ENCODE measurements around the gene PIK3C2A. TPM values are rescaled to one million over a fixed set of nuclear protein-coding genes. Genes with fewer than 3 reads are reported as not detected.
A peak's percentile ranks its signal among the peaks of the same experiment; 100 is the strongest.

The PIK3C2A gene, protein sequence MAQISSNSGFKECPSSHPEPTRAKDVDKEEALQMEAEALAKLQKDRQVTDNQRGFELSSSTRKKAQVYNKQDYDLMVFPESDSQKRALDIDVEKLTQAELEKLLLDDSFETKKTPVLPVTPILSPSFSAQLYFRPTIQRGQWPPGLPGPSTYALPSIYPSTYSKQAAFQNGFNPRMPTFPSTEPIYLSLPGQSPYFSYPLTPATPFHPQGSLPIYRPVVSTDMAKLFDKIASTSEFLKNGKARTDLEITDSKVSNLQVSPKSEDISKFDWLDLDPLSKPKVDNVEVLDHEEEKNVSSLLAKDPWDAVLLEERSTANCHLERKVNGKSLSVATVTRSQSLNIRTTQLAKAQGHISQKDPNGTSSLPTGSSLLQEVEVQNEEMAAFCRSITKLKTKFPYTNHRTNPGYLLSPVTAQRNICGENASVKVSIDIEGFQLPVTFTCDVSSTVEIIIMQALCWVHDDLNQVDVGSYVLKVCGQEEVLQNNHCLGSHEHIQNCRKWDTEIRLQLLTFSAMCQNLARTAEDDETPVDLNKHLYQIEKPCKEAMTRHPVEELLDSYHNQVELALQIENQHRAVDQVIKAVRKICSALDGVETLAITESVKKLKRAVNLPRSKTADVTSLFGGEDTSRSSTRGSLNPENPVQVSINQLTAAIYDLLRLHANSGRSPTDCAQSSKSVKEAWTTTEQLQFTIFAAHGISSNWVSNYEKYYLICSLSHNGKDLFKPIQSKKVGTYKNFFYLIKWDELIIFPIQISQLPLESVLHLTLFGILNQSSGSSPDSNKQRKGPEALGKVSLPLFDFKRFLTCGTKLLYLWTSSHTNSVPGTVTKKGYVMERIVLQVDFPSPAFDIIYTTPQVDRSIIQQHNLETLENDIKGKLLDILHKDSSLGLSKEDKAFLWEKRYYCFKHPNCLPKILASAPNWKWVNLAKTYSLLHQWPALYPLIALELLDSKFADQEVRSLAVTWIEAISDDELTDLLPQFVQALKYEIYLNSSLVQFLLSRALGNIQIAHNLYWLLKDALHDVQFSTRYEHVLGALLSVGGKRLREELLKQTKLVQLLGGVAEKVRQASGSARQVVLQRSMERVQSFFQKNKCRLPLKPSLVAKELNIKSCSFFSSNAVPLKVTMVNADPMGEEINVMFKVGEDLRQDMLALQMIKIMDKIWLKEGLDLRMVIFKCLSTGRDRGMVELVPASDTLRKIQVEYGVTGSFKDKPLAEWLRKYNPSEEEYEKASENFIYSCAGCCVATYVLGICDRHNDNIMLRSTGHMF (N-terminal part only)
- 25.1 and 42.3 TPM in 2 replicates for polyA plus RNA-seq (2011; rRNA removed)
- 18.1 and 42.1 TPM in 2 replicates for polyA minus RNA-seq (2011; rRNA and poly(A)+ RNA removed)

DNA sequence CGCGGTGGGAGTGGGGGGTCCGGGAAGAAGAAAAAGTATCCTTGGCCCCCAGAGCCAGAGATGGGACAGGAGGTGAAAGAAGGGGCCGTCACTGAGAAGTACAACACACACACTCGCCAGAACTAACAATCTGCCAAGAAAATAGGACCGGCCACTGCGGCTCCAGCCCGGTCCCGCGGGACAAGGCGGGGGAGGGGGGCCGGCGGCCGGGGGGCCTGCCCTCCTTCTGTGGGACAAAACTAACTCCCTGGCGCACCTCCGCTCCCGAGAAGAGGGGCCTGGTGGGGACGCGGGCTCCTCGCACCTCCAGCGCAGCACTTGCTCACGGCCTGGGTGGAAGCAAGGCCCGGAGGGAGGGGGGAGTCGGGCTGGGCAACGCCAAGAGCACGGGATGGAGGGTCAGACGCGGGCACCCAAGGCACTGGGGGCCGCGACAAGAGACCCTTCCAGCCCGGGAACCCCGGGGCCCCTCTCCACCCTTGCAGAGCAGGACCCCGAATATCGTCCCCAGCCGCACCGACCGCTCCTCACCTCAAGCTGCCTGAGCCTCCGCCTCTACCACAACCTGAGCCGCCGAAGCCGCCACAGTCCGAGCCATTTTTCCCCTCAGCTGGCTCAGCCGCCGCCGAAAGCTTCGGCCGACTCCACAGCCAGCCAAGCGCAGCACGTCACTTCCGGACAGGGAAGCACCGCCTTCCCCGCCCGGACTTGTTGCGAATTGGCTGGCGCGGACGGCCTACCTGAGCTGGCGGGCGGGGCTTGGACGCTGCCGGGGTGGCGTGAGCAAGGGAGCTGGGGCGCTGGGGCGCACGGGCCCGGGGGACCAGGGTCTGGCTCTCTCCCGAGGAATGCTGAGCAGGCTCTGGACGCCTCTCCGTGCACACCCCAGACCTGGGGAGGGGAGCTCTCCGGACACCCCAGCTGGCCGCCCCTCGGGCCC lies at the start of gene PIK3C2A:
TSS of gene PIK3C2A (minus strand) at position 670 of the 940 bp plus-strand sequence. CDS start 38,245 bp downstream, outside the sequence.
- ChIA-PET CTCF (interaction anchor here (0.9 to 1.4 kb wide), 3 partner anchors 22 to 146 kb away, joined by 3 to 6 read pairs (median 4); no protein-coding TSS in a partner anchor), POLR2A (interaction anchor here (0.7 to 1.3 kb wide), 6 partner anchors 15 to 130 kb away, joined by 3 to 11 read pairs (median 3); partner anchors contain the start of gene RPS13)
- Histone ChIP-seq H3K4me3 (ENCODE audit: low read depth, low read length) (peak within 1 kb of the TSS; percentile 93), H3K27me3 (ENCODE audit: control insufficient read depth, insufficient read depth, low read length) (no peaks in the 10 kb centered on the region), H3K27ac (ENCODE audit: low read depth, low read length) (peak within 1 kb of the TSS; percentile 93), H3K9me3 (ENCODE audit: control insufficient read depth, insufficient read depth, low read length) (no peaks in the 10 kb centered on the region; the same call in 1 of the 2 replicates)
- peak; percentile 61 for DNase-seq (ENCODE audit: low read depth, low spot score)
- TF ChIP-seq CTCF (IDR thresholded peaks at IDR 0.05; ENCODE audit: low read depth, low read length) = no peak

DNA sequence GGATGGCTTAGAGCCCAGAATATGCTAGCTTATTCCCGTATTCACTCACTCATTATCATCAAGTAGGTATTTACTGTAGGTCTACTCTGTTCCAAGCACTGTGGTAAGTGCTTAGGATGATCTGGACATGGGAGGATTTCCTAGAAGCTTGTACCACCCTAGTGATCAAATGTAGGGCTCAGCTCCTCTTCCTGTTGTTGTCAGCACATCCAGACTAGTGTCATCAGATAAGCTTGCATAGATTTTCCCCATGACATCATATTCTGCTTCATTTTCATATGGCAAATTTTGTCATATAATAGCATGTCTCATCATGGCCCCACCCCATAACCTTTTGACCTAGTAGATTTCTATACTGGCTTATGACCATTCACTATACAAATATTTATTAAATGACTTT lies 49.4 kb upstream of the PIK3C2A start:
- Histone ChIP-seq H3K4me3 (ENCODE audit: low read depth, low read length) (no peak overlapping the region), H3K9me3 (ENCODE audit: control insufficient read depth, insufficient read depth, low read length) (no peaks in the 10 kb centered on the region), H3K27ac (ENCODE audit: low read depth, low read length) (peak overlapping the region; percentile 99), H3K27me3 (ENCODE audit: control insufficient read depth, insufficient read depth, low read length) (no peaks in the 10 kb centered on the region)
- ChIA-PET POLR2A (interaction anchor here (1.0 to 2.0 kb wide), 4 partner anchors 19 to 97 kb away, joined by 4 to 5 read pairs (median 4); partner anchors contain the start of genes NUCB2 and PIK3C2A), CTCF (interaction anchor here (1.3 to 1.8 kb wide), 2 partner anchors 27 to 97 kb away, joined by 3 to 7 read pairs; no protein-coding TSS in a partner anchor)
- no peak for TF ChIP-seq CTCF (IDR thresholded peaks at IDR 0.05; ENCODE audit: low read depth, low read length)
- no peak for DNase-seq (ENCODE audit: low read depth, low spot score)

GRCh38 chr11:17256512-17256911 lies 48.7 kb upstream of the PIK3C2A start:
- Histone ChIP-seq H3K4me3 (ENCODE audit: low read depth, low read length) (no peak overlapping the region), H3K27me3 (ENCODE audit: control insufficient read depth, insufficient read depth, low read length) (no peaks in the 10 kb centered on the region), H3K9me3 (ENCODE audit: control insufficient read depth, insufficient read depth, low read length) (no peaks in the 10 kb centered on the region), H3K27ac (ENCODE audit: low read depth, low read length) (peak overlapping the region; percentile 99)
- ChIA-PET CTCF (interaction anchor here (1.3 kb wide), 1 partner anchor 97 kb away, joined by 3 read pairs; no protein-coding TSS in a partner anchor), POLR2A (interaction anchor here (0.7 to 2.0 kb wide), 4 partner anchors 13 to 97 kb away, joined by 3 to 5 read pairs (median 4); partner anchors contain the start of gene NUCB2)
- TF ChIP-seq CTCF (IDR thresholded peaks at IDR 0.05; ENCODE audit: low read depth, low read length) = no peak
- DNase-seq (ENCODE audit: low read depth, low spot score) = peak; percentile 90

DNA sequence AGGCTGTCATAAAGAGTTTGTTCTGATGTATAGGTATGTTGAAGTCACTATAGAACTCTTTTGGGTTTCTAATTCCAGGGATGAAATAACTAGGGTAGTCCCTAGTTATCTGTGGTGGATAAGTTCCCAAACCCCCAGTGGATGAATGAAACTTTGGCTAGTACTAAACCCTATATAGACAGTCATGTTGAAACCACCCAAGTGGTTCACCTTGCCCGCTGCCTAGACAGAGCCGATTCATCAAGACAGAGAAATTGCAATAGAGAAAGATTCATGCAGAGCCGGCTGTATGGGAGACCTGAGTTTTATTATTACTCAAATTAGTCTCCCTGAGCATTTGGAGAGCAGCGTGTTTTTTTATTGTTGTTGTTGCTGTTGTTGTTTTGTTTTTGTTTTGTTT lies 44.9 kb upstream of the PIK3C2A start:
- no peak for TF ChIP-seq CTCF (IDR thresholded peaks at IDR 0.05; ENCODE audit: low read depth, low read length)
- H3K9me3 ChIP-seq (ENCODE audit: control insufficient read depth, insufficient read depth, low read length) = no peaks in the 10 kb centered on the region
- H3K27ac ChIP-seq (ENCODE audit: low read depth, low read length) = no peak overlapping the region
- ChIA-PET CTCF (no interaction called here), POLR2A (no interaction called here)
- no peak for DNase-seq (ENCODE audit: low read depth, low spot score)
- H3K27me3 ChIP-seq (ENCODE audit: control insufficient read depth, insufficient read depth, low read length) = no peaks in the 10 kb centered on the region
- no peak overlapping the region for H3K4me3 ChIP-seq (ENCODE audit: low read depth, low read length)
